GM10266 (cell line): ENCODE results near the gene BACE1.

ENCODE experiments used
- DNase-seq: peaks from one replicate; pipeline ENCODE4 v3.0.0; 2012; ENCODE audit errors: extremely low spot score
- TF ChIP-seq, protein P1 (sequence below): IDR thresholded peaks from 2 replicates; pipeline ENCODE4 v1.5.1; 2012; ENCODE audit warnings: mild to moderate bottlenecking, low read depth; ENCODE audit not compliant: control insufficient read depth, insufficient read depth; ENCODE audit errors: missing control alignments

Gene BACE1

DNA sequence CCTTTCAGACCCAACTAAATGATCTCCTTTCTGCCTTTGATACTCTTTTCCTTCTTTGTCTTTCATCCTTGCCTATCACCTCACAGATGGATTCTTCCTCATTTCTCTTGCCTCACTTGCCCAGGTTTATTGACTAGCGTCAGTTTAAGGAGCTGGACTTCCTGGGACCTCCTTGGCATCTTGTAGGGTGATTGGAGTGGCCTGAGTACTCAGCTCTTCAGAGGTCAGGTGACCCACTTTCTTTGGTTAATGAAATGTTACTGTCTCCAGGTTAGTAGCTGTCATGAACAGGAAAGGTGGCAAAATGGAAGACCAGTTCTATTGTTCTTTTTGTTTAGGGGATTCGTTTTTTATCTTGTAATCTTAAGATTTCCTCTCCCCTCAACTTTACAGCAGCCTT is 29.5 kb downstream of the BACE1 start:
- TF ChIP-seq, protein P1, sequence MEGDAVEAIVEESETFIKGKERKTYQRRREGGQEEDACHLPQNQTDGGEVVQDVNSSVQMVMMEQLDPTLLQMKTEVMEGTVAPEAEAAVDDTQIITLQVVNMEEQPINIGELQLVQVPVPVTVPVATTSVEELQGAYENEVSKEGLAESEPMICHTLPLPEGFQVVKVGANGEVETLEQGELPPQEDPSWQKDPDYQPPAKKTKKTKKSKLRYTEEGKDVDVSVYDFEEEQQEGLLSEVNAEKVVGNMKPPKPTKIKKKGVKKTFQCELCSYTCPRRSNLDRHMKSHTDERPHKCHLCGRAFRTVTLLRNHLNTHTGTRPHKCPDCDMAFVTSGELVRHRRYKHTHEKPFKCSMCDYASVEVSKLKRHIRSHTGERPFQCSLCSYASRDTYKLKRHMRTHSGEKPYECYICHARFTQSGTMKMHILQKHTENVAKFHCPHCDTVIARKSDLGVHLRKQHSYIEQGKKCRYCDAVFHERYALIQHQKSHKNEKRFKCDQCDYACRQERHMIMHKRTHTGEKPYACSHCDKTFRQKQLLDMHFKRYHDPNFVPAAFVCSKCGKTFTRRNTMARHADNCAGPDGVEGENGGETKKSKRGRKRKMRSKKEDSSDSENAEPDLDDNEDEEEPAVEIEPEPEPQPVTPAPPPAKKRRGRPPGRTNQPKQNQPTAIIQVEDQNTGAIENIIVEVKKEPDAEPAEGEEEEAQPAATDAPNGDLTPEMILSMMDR = no peak
- DNase-seq = no peak

DNA sequence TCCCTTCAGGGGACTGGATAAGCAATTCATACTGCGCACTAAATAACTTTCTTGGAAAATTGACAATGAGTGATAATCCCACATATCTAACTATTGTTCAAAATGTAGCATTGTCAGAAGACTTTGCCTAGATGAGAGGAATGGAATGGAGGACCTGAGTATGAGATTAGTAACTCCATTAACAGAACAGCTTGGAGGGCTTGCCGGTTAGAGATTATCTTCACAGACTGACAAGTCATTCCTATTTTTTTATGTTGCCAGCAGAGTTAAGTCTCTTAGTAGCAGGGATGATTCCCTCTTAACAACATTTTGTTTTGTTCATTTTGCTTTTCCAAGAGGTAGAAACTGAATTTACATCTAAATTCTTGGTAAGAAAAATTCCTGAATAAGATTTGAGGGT is 32.0 kb downstream of the BACE1 start:
- TF ChIP-seq, protein P1 = no peak
- no peak for DNase-seq

DNA sequence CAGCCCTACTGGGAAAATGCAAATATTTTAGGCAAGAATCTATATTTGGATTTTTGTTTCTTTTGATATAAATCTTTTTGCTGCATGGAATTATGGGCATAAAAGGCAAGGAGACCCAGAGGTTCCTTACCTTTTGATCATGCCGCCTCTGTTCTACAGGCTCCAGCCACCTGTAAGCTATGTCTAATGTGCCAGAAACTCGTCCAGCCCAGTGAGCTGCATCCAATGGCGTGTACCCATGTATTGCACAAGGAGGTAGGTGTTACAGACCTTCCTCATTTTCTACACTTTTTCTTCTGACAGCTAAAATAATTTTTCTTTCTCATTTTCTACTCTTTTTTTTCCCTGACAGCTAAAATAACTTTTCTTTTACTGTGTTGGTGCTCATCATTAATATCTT is 33.1 kb downstream of the BACE1 start:
- TF ChIP-seq, protein P1 = no peak
- DNase-seq = no peak

DNA sequence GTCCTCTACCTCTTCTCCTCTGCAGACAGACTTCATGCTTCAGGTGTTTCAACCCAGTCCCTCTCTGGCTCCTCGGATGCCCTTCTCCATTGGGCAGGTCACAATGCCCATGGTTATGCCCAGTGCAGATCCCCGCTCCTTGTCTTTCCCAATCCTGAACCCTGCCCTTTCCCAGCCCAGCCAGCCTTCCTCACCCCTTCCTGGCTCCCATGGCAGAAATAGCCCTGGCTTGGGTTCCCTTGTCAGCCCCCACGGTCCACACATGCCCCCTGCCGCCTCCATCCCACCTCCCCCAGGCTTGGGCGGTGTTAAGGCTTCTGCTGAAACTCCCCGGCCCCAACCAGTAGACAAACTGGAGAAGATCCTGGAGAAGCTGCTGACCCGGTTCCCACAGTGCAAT is 34.2 kb downstream of the BACE1 start:
- TF ChIP-seq, protein P1 = no peak
- no peak for DNase-seq

DNA sequence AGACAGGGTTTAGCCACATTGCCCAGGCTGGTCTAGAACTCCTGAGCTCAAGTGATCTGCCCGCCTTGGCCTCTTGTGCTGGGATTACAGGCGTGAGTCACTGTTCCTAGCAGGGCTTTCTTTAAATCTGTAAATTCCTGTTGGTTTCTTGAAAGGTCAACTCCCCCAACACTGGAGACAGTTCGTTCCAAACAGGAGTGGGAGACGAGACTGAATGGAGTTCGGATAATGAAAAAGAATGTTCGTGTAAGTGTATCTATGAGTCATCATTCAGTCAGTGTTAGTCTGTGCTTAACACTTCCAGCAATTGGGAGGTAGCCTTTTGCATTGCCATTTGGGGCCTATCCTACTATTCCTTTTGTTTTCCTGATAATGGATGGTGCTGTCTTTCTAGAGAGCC is 34.9 kb downstream of the BACE1 start:
- no peak for DNase-seq
- TF ChIP-seq, protein P1 = no peak

DNA sequence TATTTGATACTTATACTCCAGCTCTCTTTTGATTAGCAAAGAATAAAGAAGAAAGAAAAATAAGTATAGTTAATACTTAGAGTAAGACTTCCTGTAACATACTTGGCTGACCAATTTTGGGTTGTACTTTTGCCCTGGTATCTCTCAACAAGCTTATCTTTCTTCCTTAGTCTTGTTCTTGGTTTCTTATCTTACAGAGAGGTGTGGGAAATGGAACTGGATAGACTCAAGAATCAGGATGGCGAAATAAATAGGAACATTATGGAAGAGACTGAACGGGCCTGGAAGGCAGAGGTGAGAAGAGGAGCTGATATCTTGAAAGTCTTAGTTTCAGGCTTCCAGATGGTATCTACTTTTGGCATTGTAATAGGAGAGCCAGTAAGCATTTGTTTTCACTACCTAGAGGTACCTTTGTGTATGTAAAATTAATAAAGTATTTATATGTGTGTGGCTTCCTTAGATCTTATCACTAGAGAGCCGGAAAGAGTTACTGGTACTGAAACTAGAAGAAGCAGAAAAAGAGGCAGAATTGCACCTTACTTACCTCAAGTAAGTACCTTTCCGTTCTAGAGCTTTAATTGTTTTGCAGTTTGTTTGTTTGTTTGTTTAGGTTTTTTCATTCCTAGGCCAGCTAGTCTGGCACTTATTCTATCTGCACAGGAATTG is 36.2 kb downstream of the BACE1 start:
- TF ChIP-seq, protein P1 = no peak
- DNase-seq = no peak

DNA sequence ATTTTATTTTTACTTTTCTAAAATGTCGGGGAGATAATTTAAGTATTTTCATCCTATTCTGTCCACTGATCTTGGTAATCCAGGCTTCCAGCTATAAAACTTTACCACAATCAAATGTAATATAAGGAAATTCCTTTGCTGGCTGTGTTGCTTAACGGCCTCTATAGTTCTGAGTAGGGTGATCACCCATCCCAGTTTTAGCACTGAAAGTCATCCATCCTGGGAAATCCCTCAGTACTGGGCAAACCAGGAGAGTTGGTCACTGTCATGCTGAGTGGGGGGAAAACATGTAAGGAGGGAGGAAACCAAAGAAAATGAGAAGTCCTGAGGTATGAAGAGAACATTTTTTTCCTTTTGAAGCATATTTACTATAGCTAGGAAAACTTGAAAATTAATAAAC is 37.7 kb downstream of the BACE1 start:
- no peak for DNase-seq
- TF ChIP-seq, protein P1 = no peak
